ENCODE data around the gene BOD1L2. TPM values are rescaled to one million over a fixed set of nuclear protein-coding genes. Genes with fewer than 3 reads are reported as not detected.

Gene BOD1L2
- polyA plus RNA-seq, 1 donor (not counting 4 experiments of a cell fraction or from before 2014, with no cell fraction given) = not detected

DNA sequence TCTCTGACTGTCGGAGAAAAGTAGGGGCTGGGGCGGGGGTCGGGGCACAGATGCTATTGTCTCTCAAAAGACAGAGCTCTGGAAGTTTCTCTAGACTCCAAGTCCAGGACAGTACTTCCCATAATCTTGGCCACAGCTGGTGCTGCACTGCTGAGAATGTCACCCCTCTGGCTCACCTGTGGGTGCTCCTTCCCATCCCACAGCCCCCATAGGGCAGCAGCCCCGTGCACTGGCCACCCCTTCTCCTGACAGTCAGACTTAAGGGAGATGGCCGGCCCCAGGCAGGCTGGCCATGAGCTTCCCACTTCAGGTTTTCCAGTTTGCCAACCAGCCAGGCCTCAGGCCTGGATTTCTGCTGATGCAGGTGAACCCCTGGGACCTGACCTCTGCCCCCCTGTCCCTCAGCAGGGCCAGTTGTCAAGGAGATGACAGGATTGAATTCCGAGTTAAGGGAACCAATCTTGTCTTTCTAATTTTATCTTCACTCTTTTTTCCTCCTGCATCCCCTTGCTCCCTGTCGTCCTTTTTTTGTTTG, 30.2 kb upstream of the BOD1L2 start:
- H3K27ac ChIP-seq (ENCODE audit: control insufficient read depth, insufficient read depth, low read length) = no peak overlapping the region
- H3K9me3 ChIP-seq (ENCODE audit: control insufficient read depth, low read depth, low read length) = no peaks in the 10 kb centered on the region
- no peaks in the 10 kb centered on the region for H3K9me1 ChIP-seq (ENCODE audit: control insufficient read depth, extremely low read depth, insufficient read depth, low read length)
- FAIRE-seq (no peak), DNase-seq (ENCODE audit: low read depth, low spot score) (no peak)
- TF ChIP-seq EZH2 (IDR thresholded peaks at IDR 0.05; ENCODE audit: low read length) = no peak
- TF ChIP-seq, protein P1, sequence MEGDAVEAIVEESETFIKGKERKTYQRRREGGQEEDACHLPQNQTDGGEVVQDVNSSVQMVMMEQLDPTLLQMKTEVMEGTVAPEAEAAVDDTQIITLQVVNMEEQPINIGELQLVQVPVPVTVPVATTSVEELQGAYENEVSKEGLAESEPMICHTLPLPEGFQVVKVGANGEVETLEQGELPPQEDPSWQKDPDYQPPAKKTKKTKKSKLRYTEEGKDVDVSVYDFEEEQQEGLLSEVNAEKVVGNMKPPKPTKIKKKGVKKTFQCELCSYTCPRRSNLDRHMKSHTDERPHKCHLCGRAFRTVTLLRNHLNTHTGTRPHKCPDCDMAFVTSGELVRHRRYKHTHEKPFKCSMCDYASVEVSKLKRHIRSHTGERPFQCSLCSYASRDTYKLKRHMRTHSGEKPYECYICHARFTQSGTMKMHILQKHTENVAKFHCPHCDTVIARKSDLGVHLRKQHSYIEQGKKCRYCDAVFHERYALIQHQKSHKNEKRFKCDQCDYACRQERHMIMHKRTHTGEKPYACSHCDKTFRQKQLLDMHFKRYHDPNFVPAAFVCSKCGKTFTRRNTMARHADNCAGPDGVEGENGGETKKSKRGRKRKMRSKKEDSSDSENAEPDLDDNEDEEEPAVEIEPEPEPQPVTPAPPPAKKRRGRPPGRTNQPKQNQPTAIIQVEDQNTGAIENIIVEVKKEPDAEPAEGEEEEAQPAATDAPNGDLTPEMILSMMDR (optimal IDR thresholded peaks at IDR 0.05 in 1 of 3, IDR thresholded peaks at IDR 0.05 in 1 of 3, conservative IDR thresholded peaks at IDR 0.05 in 1 of 3; ENCODE audit: extremely low read depth in 1 of 3, insufficient read depth in 2 of 3, low read length in 3 of 3) = no peak
- no peaks in the 10 kb centered on the region for H3K36me3 ChIP-seq (ENCODE audit: control insufficient read depth in 2 of 2, extremely low read depth in 1 of 2, insufficient read depth in 2 of 2, low read length in 2 of 2)
- no peaks in the 10 kb centered on the region for H4K20me1 ChIP-seq (ENCODE audit: control insufficient read depth, extremely low read depth, insufficient read depth, low read length)
- no peak overlapping the region for H3K4me2 ChIP-seq (ENCODE audit: control insufficient read depth, extremely low read depth, insufficient read depth, low read depth, low read length)
- H3K79me2 ChIP-seq (ENCODE audit: control insufficient read depth, insufficient read depth, low read length) = no peaks in the 10 kb centered on the region
- peaks cover 8% of the 10 kb centered on the region for H3K27me3 ChIP-seq (ENCODE audit: control insufficient read depth, extremely low read depth, insufficient read depth, low read length)
- H3K4me1 ChIP-seq (ENCODE audit: control insufficient read depth, extremely low read depth, insufficient read depth, low read length) = no peaks in the 10 kb centered on the region
- dilution Hi-C loops (cut with MboI; ENCODE audit: extremely low pct_ligation_motif_present, low sequenced_read_pairs) = no loop called here
- H2AFZ ChIP-seq (ENCODE audit: control insufficient read depth, low read length) = no peak overlapping the region
- no peak overlapping the region for H3K9ac ChIP-seq (ENCODE audit: control insufficient read depth, extremely low read depth, insufficient read depth, low read length)
- no peak overlapping the region for H3K4me3 ChIP-seq (ENCODE audit: control insufficient read depth in 2 of 3, extremely low read depth in 1 of 3, insufficient read depth in 2 of 3, low read depth in 1 of 3, low read length in 3 of 3)

DNA sequence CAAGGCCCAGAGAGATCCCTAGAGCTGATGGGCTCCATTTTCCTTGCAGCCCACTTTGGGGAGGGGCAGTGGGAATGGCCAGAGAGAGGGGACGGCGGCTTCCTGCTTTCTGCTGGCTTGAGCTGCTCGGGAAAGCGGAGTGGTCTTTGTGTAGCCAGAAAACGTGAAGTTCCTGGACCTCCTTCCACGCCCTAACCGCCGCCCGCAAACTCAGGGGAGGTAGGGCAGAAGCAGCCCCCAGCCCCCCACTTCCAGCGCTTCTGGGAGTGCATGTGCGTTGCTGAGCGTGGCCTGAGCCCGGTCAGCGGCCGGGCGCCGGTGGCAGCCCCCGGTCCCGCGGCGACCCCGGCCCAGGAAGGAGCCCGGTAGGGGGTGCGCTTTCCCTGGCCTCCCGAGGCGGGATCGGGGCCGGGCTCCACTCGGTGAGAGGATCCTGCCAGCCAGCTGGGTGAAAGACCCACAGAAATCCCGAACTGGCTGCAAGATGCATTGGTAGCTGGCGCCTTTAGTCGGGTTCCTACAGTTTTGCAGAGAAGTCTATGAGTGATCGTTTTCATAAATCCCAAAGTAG, 25.3 kb upstream of the BOD1L2 start:
- no peak overlapping the region for H3K27ac ChIP-seq (ENCODE audit: control insufficient read depth, insufficient read depth, low read length)
- no peaks in the 10 kb centered on the region for H3K4me1 ChIP-seq (ENCODE audit: control insufficient read depth, extremely low read depth, insufficient read depth, low read length)
- no peak for FAIRE-seq
- no peaks in the 10 kb centered on the region for H3K9me1 ChIP-seq (ENCODE audit: control insufficient read depth, extremely low read depth, insufficient read depth, low read length)
- H3K27me3 ChIP-seq (ENCODE audit: control insufficient read depth, extremely low read depth, insufficient read depth, low read length) = peaks cover 14% of the 10 kb centered on the region
- dilution Hi-C loops (cut with MboI; ENCODE audit: extremely low pct_ligation_motif_present, low sequenced_read_pairs) = no loop called here
- H3K4me3 ChIP-seq (ENCODE audit: control insufficient read depth in 2 of 3, extremely low read depth in 1 of 3, insufficient read depth in 2 of 3, low read depth in 1 of 3, low read length in 3 of 3) = no peak overlapping the region
- H2AFZ ChIP-seq (ENCODE audit: control insufficient read depth, low read length) = no peak overlapping the region
- H3K9me3 ChIP-seq (ENCODE audit: control insufficient read depth, low read depth, low read length) = no peaks in the 10 kb centered on the region
- no peak overlapping the region for H3K9ac ChIP-seq (ENCODE audit: control insufficient read depth, extremely low read depth, insufficient read depth, low read length)
- no peak for DNase-seq (ENCODE audit: low read depth, low spot score)
- TF ChIP-seq EZH2 (IDR thresholded peaks at IDR 0.05; ENCODE audit: low read length) = no peak
- TF ChIP-seq, protein P1 (optimal IDR thresholded peaks at IDR 0.05 in 1 of 3, IDR thresholded peaks at IDR 0.05 in 1 of 3, conservative IDR thresholded peaks at IDR 0.05 in 1 of 3; ENCODE audit: extremely low read depth in 1 of 3, insufficient read depth in 2 of 3, low read length in 3 of 3) = no peak
- H3K79me2 ChIP-seq (ENCODE audit: control insufficient read depth, insufficient read depth, low read length) = no peaks in the 10 kb centered on the region
- no peak overlapping the region for H3K4me2 ChIP-seq (ENCODE audit: control insufficient read depth, extremely low read depth, insufficient read depth, low read depth, low read length)
- H4K20me1 ChIP-seq (ENCODE audit: control insufficient read depth, extremely low read depth, insufficient read depth, low read length) = no peaks in the 10 kb centered on the region
- no peaks in the 10 kb centered on the region for H3K36me3 ChIP-seq (ENCODE audit: control insufficient read depth in 2 of 2, extremely low read depth in 1 of 2, insufficient read depth in 2 of 2, low read length in 2 of 2)
